Breast epithelium (tissue), 3 donors: ENCODE measurements around the gene SEC14L1.

Experiments
- POLR2A ChIP-seq: fragments of 450-650 bp; IDR thresholded peaks from one replicate; pipeline ENCODE4 v1.6.1; 2016; ENCODE audit warnings: antibody characterized with exemption, mild to moderate bottlenecking, moderate library complexity
- POLR2AphosphoS5 ChIP-seq, 3 donors: sonication (generic); formaldehyde crosslinking; IDR thresholded peaks; one replicate each; pipeline ENCODE4 v1.6.1; 2017; ENCODE audit warnings: antibody characterized with exemption in 3 of 3
- TF ChIP-seq, protein P1 (sequence below), 3 donors: fragments of 450-650 bp; IDR thresholded peaks; one replicate each; pipeline ENCODE4 v1.5.1; 2016 to 2017; ENCODE audit warnings: antibody characterized with exemption in 3 of 3, mild to moderate bottlenecking in 3 of 3, moderate library complexity in 3 of 3

DNA sequence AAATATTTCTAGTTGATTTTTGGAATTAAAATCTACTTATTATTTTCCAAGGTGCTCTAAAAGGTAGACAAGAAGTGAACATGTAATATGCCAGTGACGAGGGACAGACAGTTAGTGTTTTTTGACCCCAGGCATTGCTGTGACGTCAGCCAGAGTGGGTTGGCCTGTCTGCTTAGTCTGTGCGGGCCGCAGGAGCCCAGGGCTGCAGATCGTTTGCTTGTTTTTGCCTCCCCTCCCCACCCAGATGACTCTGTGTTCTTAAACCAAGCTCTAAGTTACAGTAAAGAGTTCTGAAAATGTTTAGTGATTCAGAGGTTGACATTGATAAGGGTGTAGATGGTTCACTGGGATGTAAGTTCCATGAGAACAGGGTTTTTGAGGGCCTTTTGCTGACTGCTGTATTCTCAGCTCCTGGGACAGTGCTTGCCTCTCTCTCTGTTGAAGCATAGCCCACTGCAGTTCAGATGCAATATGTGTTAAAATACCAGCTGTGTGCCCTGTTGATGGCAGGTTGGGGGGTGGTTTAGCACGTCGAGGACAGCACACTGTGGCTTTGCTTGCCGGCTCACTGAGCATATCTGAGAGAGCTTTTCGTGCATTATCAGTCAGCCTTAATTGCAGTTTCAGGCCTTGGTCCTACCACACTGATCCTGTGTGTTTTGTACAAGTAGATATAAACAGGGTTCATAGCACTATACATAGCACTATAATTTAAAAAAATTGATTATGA lies 64.8 kb downstream of the SEC14L1 start:
- TF ChIP-seq POLR2A (no peak), POLR2AphosphoS5 (IDR thresholded peaks at IDR 0.05) (no peak)
- TF ChIP-seq, protein P1, sequence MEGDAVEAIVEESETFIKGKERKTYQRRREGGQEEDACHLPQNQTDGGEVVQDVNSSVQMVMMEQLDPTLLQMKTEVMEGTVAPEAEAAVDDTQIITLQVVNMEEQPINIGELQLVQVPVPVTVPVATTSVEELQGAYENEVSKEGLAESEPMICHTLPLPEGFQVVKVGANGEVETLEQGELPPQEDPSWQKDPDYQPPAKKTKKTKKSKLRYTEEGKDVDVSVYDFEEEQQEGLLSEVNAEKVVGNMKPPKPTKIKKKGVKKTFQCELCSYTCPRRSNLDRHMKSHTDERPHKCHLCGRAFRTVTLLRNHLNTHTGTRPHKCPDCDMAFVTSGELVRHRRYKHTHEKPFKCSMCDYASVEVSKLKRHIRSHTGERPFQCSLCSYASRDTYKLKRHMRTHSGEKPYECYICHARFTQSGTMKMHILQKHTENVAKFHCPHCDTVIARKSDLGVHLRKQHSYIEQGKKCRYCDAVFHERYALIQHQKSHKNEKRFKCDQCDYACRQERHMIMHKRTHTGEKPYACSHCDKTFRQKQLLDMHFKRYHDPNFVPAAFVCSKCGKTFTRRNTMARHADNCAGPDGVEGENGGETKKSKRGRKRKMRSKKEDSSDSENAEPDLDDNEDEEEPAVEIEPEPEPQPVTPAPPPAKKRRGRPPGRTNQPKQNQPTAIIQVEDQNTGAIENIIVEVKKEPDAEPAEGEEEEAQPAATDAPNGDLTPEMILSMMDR (IDR thresholded peaks at IDR 0.05) = no peak
